Lower lobe of right lung (tissue), 2 donors: ENCODE data around the gene CPNE2. TPM values are rescaled to one million over a fixed set of nuclear protein-coding genes. Genes with fewer than 3 reads are reported as not detected.
A peak's percentile ranks its signal among the peaks of the same experiment; 100 is the strongest.

Source experiments
- ATAC-seq, 2 donors: fragments of 200-7000 bp; cut with Tn5 transposase; one replicate each; pipeline ENCODE4 v1.9.1; 2020 to 2022; ENCODE audit warnings: mild to moderate bottlenecking in 2 of 2, moderate library complexity in 2 of 2
- DNase-seq: peaks from one replicate; pipeline ENCODE4 v3.0.0-alpha.2; 2020
- H3K27ac ChIP-seq: fragments of 200-600 bp; one replicate; pipeline ENCODE4 v1.8.0; 2022
- H3K27me3 ChIP-seq: fragments of 200-600 bp; one replicate; pipeline ENCODE4 v1.8.0; 2022; ENCODE audit warnings: low read depth
- H3K36me3 ChIP-seq: fragments of 200-600 bp; one replicate; pipeline ENCODE4 v1.8.0; 2022; ENCODE audit warnings: mild to moderate bottlenecking
- H3K4me1 ChIP-seq: fragments of 200-600 bp; one replicate; pipeline ENCODE4 v1.8.0; 2022
- H3K4me3 ChIP-seq: fragments of 200-600 bp; one replicate; pipeline ENCODE4 v1.8.0; 2022; ENCODE audit warnings: mild to moderate bottlenecking
- H3K9me3 ChIP-seq: fragments of 200-600 bp; one replicate; pipeline ENCODE4 v1.8.0; 2022
- intact Hi-C: fragments of 100-400 bp; cut with DNase I; formaldehyde crosslinking; loops from one replicate; pipeline ENCODE4 v1.11.0; 2022
- total RNA-seq: library from RNA; stranded (reverse); fragmentation: NEBNext Ultra II Directional; extraction: Animal tissue kit (Norgen Biotek cat#: 25700); gene quantifications from one replicate; pipeline ENCODE4 v1.2.1, GENCODE V29; 2021
- TF ChIP-seq, protein P1 (sequence below): fragments of 200-600 bp; IDR thresholded peaks from one replicate; pipeline ENCODE4 v1.8.0; 2022; ENCODE audit warnings: antibody characterized with exemption, mild to moderate bottlenecking
- donor health status: DM: no; HTN: yes; CAD: no; lungs with severe emphysema.

CPNE2 gene
- total RNA-seq, 1 donor from 2014 or later, result 55.3 TPM

DNA sequence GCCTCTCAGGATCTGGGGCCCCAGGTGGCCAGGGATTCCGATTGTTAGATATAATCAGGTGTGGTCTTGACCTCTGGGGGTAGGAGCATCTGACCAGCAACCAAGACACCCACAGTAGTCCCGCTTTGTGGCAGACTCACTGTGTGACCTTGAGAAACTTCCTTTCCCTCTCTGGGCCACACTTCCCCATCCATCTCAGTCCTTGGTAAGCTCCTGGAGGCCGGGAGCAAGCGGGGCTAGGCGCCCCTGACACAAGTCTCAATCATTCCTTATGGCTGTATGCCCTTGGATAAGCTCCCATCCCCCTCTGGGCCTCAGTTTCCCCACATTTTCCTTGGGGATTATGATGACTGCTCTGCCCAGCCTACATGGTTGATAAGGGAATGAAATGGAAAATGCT, 21.3 kb downstream of the CPNE2 start:
- Histone ChIP-seq H3K27ac (no peak overlapping the region), H3K9me3 (no peaks in the 10 kb centered on the region), H3K4me3 (no peak overlapping the region), H3K4me1 (peaks cover 15% of the 10 kb centered on the region), H3K36me3 (peaks cover 41% of the 10 kb centered on the region), H3K27me3 (no peaks in the 10 kb centered on the region)
- intact Hi-C loops, result no loop called here
- DNase-seq (no peak), ATAC-seq (no peak)
- TF ChIP-seq, protein P1, sequence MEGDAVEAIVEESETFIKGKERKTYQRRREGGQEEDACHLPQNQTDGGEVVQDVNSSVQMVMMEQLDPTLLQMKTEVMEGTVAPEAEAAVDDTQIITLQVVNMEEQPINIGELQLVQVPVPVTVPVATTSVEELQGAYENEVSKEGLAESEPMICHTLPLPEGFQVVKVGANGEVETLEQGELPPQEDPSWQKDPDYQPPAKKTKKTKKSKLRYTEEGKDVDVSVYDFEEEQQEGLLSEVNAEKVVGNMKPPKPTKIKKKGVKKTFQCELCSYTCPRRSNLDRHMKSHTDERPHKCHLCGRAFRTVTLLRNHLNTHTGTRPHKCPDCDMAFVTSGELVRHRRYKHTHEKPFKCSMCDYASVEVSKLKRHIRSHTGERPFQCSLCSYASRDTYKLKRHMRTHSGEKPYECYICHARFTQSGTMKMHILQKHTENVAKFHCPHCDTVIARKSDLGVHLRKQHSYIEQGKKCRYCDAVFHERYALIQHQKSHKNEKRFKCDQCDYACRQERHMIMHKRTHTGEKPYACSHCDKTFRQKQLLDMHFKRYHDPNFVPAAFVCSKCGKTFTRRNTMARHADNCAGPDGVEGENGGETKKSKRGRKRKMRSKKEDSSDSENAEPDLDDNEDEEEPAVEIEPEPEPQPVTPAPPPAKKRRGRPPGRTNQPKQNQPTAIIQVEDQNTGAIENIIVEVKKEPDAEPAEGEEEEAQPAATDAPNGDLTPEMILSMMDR, result no peak

DNA sequence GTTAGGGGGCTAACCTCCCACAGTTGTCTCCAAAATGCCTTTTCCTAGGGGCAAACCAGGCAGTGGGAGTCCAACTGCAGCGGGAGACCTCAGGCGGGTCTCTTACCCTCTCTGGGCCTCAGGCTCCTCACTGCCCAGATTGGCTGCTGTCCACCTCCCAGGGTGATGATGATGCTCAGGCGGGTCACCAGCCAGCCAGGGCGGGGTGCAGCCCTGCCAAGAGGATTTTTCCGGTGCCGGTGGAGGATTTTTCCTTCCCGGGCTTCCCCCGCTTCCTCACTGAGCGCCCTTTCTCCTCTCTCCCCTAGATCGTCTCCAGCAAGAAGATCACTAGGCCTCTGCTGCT, 22.8 kb downstream of the CPNE2 start:
- no peak for DNase-seq
- TF ChIP-seq, protein P1, result no peak
- Histone ChIP-seq H3K9me3 (no peaks in the 10 kb centered on the region), H3K27me3 (no peaks in the 10 kb centered on the region), H3K4me3 (no peak overlapping the region), H3K27ac (peak overlapping the region; percentile 31), H3K36me3 (peaks cover 56% of the 10 kb centered on the region), H3K4me1 (peaks cover 15% of the 10 kb centered on the region)
- intact Hi-C loops, result no loop called here
- ATAC-seq, result no peak

DNA sequence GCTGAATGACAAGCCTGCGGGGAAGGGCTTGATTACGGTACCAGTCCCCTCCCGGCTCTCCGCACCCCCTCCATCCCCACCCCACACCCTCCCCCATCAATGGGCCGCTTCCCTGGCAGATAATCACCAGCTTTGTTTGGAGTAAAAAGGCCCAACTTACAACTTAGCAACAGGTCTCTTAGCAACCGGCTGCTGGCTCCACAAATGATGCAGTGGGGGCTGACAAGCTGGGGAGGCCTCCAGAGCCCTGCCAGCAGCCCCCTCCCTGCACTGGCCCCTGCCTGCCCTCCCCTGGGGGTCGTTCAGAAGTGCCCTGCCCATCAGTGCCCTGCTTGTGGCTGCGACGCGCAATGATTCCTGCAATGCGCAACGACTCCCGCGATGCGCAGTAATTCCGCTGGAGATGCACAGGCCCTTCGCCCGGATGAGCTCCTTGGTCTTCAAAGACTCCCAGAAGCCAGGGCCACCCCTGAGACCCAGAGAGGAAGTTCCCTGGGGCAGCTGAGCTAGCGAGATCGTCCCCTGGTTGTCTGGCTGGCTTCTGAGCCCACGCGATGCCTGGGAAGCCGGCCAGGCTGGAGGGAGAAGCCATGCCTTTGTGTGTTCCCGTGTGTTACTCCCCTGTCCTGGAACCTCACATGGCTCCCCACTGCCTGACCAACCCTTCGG, 23.3 kb downstream of the CPNE2 start:
- Histone ChIP-seq H3K4me3 (no peak overlapping the region), H3K27ac (peak overlapping the region; percentile 31), H3K27me3 (no peaks in the 10 kb centered on the region), H3K36me3 (peaks cover 61% of the 10 kb centered on the region), H3K9me3 (no peaks in the 10 kb centered on the region), H3K4me1 (peaks cover 15% of the 10 kb centered on the region)
- intact Hi-C loops, result no loop called here
- ATAC-seq (peak; percentile 14 to 26), DNase-seq (no peak)
- TF ChIP-seq, protein P1, result no peak

DNA sequence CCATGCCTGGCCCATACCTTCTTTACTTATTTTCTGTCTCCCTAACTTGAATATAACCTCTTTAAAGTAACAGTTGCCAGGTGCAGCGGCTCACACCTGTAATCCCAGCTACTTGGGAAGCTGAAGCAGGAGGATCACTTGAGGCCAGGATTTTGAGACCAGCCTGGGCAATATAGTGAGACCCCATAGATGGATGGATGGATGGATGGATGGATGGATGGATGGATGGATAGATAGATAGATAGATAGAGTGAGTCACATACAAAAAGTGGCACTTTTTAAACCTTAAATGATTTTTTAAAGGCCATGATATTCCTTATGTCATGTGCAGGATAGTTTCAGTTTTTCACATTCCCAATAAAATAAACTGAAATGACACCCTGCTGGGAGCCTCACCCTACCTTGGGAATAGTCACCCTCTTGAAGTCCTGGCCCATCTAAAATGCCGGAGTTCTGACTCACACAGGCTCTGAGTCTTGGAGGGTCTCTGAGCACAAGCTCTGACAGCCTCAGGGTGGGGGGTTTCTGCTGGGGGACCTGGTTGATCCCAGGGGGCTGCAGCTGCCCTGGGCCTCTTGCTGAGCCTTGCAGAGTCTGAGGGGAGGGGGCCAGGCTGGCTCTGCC, 26.2 kb downstream of the CPNE2 start:
- DNase-seq (no peak), ATAC-seq (no peak)
- TF ChIP-seq, protein P1, result no peak
- H3K27me3 ChIP-seq, result no peaks in the 10 kb centered on the region
- H3K27ac ChIP-seq, result no peak overlapping the region
- peaks cover 19% of the 10 kb centered on the region for H3K4me1 ChIP-seq
- intact Hi-C loops, result no loop called here
- H3K36me3 ChIP-seq, result peaks cover 72% of the 10 kb centered on the region
- no peaks in the 10 kb centered on the region for H3K9me3 ChIP-seq
- H3K4me3 ChIP-seq, result no peak overlapping the region

DNA sequence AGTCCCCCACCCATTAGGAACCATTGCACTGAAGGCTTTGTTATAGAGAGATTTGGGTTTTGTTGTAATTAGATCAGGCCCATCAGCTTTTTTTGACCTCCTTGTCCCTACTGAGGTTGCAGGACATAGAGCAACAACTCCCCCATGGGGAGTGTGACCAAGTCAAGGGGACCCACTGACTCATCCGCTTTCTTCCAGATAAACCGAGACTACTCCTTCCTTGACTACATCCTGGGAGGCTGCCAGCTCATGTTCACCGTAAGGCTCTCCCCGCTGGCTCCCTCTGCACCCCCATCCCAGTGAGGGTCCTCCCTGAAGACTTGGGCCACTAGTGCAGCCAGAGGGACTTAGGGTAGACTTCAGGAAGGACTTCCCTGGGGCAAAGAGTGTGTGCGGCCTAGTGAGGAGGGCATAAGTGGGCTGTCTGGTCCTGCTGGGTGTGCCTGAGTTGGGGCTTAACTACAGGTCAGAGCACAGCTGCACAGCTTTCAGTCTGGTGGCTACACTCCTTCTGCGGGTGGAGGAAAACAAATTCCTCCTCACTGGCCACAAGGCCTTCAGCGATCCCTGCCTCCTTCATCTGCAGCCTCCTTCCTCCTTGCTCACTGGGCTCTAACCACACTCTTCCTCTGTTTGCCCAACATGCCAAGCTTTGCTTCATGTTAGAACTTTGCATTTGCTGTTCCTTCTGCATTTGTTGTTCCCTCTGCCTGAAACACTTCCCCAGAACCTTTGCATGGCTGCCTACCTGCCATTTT, 31.0 kb downstream of the CPNE2 start:
- DNase-seq (no peak), ATAC-seq (no peak)
- Histone ChIP-seq H3K27me3 (no peaks in the 10 kb centered on the region), H3K4me1 (peaks cover 8% of the 10 kb centered on the region), H3K27ac (peak overlapping the region; percentile 44), H3K9me3 (no peaks in the 10 kb centered on the region), H3K36me3 (peaks cover 53% of the 10 kb centered on the region), H3K4me3 (no peak overlapping the region)
- TF ChIP-seq, protein P1, result no peak
- intact Hi-C loops, result no loop called here
